ENCODE data around the gene FABP2.
"Not testable (repeated sequence)": the region's sequence is repeated elsewhere in the genome, so short reads cannot be mapped to it uniquely, and the experiment has no call there.

The FABP2 gene

GRCh38 chr4:119307606-119308005, 14.3 kb downstream of the FABP2 start:
- no peak for DNase-seq

- no peak for DNase-seq
Observed at GRCh38 chr4:119304431-119304830, 17.5 kb downstream of the FABP2 start.

- DNase-seq = no peak
Observed at GRCh38 chr4:119303587-119304305, 18.2 kb downstream of the FABP2 start.

- no peak for DNase-seq
Observed at GRCh38 chr4:119302073-119302832, 19.7 kb downstream of the FABP2 start.

GRCh38 chr4:119300101-119300978, 21.6 kb downstream of the FABP2 start:
- DNase-seq = peak; percentile 90

GRCh38 chr4:119299741-119300100, 22.2 kb downstream of the FABP2 start:
- peak; percentile 4 for DNase-seq

GRCh38 chr4:119299260-119299671, 22.7 kb downstream of the FABP2 start:
- no peak for DNase-seq

GRCh38 chr4:119297795-119298194, 24.1 kb downstream of the FABP2 start:
- DNase-seq = no peak

- DNase-seq = no peak
Observed at GRCh38 chr4:119296356-119296755, 25.6 kb downstream of the FABP2 start.

GRCh38 chr4:119290598-119290997, 31.3 kb downstream of the FABP2 start:
- DNase-seq = no peak

GRCh38 chr4:119289313-119289712, 32.6 kb downstream of the FABP2 start:
- DNase-seq = no peak

GRCh38 chr4:119286377-119287002, 35.4 kb downstream of the FABP2 start:
- peak; percentile 25 for DNase-seq

GRCh38 chr4:119284876-119285780, 36.8 kb downstream of the FABP2 start:
- DNase-seq = no peak

- no peak for DNase-seq
Observed at GRCh38 chr4:119281393-119281792, 40.5 kb downstream of the FABP2 start.

- not testable (repeated sequence) for DNase-seq
Observed at GRCh38 chr4:119279945-119280344, 42.0 kb downstream of the FABP2 start.

GRCh38 chr4:119279541-119279940, 42.4 kb downstream of the FABP2 start:
- DNase-seq = not testable (repeated sequence)

- DNase-seq = no peak
Observed at GRCh38 chr4:119271361-119272085, 50.4 kb downstream of the FABP2 start.

- DNase-seq = no peak
Observed at GRCh38 chr4:119268466-119268865, 53.5 kb downstream of the FABP2 start.

All from RPMI8226 (cell line).